Myocyte (in vitro differentiated cells): ENCODE results near the gene RANBP1. TPM values are rescaled to one million over a fixed set of nuclear protein-coding genes. Genes with fewer than 3 reads are reported as not detected.

ENCODE experiments used
- DNase-seq: peaks from one replicate; pipeline ENCODE4 v3.0.0-alpha.2; 2012; ENCODE audit warnings: low read depth
- total RNA-seq: library from RNA; depleted of rRNA; stranded (reverse); fragments of >200 nt; gene quantifications from 2 replicates; pipeline ENCODE4 v1.2.3, GENCODE V29; 2014

RANBP1 gene
- total RNA-seq, 1 donor from 2014 or later, result 239 TPM

DNA sequence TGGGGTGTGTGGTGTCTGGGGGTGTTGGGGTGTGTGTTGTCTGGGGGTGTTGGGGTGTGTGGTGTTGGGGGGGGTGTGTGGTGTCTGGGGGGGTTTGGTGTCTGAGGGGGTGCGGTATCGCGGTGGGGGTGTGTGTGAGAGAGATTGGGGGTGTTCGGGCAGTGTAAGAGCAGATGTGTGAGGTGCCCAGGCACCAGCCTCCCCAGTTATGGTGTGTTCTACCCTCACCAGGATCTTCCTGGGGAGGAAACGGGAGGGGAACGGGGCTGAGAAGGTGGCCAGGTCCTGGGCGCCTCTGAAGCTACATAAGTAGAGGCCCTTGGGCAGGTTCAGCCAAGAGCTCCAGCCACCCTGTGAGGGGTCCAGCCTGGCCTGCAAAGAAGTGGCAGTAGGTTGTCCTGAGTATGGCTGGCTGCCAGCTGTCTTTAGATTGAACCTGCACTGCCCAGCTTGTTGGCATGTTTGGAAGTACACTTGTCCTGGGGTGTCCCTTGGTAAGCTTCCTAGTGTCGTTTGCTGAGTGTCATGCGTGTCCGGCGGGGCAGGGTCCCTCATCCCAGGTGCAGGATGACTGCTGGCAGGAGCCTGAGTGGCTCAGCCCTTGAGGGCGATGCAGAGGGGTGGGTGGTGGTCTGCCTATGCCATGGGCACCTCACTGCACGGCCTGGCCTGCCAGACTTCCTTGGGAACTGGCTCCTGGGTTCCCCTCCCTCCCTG lies 7.6 kb downstream of the RANBP1 start:
- no peak for DNase-seq

DNA sequence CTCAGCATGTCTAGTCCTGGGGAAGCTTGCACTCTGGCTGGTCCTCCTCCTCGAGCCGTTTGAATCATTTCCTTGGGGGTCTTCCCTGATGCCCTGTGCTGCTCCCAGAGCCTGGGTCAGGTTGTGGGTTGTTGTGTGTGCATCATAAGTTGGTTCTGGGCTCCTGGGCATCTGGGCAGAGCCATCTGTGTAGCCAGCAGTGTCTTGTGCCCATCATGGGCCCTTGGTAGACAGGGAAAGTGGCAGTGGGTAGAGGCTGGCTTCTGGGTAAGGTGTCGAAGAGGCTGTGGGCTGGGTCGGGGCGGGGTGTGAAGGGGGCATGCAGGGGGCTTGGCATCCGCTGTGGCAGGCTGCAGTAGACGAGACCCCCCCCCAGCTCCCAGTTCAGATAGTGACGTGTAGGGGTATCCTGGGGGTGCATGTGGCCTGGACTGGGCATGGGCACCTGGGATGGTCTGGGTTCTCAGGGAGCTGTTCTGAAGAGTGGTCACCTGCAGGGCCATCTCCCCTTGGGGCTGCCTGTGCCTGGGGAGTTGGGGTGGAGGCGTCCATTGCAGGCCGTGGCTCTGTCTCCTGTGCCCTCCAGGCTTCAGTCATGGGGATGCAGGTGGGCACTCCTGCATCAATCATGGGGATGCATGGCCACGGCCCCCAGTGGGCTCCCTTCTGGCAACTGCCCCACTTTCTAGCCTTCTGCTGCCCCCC lies 8.3 kb downstream of the RANBP1 start:
- DNase-seq, result no peak

DNA sequence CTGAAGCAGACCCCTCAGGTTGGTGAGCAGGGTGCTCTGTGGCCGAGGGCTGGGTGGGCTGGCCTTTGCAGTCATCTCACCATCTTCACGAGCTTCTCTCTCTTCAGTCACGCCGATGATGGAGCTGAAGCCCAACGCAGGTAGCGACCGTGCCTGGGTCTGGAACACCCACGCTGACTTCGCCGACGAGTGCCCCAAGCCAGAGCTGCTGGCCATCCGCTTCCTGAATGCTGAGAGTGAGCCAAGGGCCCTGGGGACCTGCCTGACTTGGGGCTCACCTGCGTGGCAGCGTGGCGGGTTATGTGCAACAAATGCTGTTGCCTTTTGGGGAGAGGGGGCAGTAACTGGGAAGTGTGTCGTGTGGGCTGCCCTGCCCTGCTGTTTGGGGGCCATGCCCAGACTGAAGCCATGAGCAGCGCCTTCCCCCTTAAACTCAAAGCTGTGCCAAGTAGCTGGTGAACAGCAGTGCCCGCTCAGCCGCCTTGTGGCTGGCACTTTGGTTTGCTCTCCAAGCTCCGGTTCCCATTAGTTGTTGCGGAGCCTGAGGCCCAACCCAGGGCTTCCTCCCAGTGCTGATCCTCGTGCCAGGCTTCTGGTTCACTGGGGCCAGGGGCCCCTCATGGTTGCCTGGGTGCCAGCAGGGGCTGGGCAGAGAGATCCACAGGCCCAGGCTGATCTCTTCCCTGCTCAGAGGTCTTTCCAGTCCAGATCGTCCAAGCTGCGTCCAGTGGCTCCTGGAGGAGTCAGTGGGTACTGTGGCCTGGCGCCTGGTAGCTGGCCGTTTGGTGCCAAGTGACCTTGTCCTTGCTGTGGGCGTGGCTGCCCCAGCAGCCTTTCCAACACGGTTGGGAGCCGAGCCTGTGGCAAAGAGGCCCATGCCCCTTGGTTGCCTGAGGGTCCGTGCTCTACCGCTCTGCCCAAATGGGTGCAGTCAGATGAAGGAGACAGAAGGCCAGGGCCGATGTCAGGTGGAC lies 9.6 kb downstream of the RANBP1 start:
- no peak for DNase-seq

DNA sequence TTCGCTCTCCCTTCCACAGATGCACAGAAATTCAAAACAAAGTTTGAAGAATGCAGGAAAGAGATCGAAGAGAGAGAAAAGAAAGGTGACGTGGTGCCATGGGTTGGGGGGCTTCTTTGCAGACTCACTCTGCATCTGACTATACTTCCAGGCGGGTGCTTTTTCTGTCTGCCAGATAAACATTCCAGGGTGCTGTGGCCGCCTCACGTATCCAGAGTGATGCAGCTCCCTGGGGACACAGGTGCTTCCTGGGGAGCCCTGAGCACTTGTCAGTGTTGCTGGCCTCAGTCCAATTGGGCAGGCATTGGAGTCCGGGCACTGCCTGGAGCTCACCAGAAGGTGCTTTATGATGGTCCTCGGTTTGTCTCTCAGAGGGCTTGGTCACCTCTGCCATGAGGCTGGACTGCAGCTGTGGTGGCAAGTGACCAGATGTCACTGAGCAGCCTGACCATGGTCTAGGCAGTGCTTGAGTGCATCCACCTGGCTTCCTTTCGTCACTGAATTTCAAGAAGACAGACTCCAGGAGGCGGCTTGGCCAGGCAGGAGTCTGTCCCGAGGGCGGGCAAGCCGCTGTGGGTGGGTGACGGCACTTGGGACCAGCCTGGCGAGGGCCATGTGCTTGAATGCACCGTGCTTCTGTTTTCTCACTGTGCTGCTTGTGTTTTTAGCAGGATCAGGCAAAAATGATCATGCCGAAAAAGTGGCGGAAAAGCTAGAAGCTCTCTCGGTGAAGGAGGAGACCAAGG lies 10.6 kb downstream of the RANBP1 start:
- no peak for DNase-seq

DNA sequence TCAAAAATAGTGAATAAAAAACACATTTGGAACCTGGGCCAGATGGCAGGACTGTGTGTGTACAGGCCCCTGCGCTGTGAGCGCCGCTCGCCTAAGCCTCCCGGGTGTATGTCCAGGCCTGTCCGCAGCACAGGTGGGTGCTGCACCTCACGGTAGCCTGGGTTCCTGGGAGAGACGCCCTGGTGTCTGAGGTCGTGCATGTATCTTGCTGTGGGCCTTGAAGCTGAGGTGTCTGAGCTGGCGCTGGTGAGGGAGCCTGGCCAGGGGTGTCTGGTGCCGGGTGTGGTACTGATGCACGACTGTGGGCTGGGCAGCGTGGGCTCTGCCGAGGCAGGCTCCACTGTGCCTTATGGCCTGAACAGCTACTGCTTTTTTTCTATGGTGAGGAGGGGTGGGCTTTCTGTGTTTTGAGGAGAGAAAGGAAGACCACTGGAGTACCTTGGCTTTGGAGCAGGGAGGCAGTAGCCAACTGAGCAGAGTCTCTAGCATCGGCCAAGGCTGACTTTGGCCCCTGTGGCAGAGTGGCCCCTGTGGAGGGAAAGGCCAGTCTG lies 11.5 kb downstream of the RANBP1 start:
- DNase-seq, result no peak

DNA sequence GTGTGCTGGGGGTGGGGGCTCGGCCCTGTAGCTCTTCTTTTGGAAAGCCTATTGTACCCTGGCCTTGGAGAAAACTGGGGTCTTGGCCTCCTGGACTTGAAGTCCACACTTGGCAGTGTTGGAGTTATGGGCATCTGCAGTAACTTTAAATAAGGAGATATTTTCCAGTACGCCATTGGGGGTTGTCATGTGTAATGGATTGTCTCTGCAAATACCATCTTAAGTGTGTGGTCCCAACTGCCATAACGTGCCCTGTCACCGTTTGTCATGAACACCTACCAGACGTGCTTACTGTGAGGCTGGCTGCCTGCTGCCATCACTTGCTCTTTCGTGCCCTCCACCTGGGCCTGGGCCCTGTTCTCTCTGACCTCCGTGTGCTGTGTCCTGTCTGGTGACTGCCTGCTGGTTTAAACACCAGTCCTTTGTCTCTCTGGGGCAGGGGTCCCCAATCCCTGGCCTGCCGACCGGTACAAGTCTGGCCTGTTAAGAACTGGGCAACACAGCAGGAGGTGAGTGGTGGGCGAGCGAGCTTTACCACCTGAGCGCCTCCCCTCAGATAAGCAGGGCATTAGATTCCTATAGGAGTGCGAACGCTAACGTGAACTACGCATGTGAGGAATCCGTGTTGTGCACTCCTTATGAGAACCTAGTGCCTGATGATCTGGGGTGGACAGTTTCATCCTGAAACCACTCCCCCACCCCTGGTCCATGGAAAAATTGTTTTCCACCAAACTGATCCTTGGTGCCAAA lies 12.1 kb downstream of the RANBP1 start:
- no peak for DNase-seq

DNA sequence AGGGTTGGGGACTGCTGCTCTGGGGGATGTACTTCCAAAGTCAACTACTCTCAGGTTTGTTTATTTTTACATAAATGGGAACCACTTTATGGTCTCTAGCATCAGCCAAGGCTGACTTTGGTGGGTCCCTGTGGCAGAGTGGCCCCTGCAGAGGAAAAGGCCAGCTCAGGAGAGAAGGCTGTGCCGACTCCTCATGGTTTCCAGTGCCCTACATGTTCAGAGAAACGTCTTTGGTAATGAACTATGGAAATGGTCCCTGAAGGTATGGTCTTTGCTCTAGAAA lies 12.7 kb downstream of the RANBP1 start:
- no peak for DNase-seq

DNA sequence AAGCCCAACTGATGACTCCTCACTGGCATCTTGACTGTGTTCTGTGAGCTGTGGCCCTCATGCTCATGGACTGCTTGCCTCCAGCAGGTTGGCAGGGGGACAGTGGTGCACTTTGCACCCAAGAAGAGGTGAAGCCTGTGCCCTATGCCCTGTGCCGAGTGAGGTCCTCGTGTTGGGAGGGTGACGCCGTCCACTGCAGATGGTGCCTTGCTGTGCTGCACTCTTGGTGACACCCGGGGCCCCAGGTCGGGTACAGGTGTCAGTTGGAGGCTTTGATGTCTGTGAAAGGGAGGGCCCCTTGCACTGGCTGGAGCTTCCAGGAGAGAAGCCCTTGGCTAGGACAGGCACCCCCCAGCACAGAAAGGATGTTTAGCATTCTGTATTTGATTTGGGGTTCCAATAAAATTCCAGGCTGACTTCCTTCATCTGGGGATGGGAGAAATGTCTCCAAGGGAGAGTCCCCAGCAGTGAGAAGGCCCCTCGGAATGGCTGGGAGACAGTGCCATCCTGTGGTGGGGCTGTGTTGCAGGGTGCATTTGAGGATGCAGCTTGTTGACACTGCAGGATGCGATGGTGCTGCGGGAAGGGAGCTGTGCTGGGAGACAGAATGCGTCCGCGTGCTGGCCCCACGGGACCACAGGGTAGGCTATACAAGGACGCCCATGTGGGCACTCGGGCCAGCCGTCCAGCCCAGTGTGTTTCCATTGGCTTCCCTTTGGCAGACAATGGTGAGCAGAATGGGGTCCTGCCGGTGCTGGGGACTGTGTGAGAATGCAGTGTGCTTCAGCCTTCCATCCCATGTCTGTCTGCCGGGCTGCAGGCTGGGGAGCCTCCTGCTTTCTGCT lies 13.2 kb downstream of the RANBP1 start:
- peak; percentile 59 for DNase-seq

DNA sequence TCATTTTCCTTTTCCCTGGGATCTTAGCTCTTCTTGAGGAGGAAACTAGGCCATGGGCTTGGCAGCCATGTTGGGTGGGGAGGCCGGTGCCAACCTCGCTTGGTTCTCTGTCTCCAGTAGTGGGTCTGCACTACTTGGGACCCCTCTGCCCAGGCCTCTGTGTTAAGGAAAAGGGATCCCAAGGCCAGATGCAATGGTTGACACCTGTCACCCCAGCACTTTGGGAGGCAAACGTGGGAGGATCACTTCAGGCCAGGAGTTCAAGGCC lies 13.8 kb downstream of the RANBP1 start:
- DNase-seq, result no peak

DNA sequence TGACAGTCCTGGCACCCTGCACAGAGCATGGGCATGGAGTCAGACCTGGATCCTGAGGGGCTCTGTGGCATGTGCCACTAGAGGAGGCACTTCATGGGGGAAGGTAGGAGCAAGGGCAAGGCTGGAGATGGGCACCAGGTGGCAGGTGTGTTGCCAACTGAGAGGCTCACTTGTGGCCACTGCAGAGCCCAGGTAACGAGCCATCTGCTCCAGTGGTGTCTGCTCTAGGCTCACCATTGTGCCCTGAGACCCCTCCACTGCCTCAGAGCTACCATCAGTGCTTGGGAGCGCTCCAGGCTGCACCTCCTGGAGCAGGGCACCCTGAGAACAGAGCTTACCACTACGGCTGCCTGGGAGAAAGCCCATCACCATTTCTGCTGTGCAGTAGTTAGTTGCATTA lies 14.4 kb downstream of the RANBP1 start:
- no peak for DNase-seq

DNA sequence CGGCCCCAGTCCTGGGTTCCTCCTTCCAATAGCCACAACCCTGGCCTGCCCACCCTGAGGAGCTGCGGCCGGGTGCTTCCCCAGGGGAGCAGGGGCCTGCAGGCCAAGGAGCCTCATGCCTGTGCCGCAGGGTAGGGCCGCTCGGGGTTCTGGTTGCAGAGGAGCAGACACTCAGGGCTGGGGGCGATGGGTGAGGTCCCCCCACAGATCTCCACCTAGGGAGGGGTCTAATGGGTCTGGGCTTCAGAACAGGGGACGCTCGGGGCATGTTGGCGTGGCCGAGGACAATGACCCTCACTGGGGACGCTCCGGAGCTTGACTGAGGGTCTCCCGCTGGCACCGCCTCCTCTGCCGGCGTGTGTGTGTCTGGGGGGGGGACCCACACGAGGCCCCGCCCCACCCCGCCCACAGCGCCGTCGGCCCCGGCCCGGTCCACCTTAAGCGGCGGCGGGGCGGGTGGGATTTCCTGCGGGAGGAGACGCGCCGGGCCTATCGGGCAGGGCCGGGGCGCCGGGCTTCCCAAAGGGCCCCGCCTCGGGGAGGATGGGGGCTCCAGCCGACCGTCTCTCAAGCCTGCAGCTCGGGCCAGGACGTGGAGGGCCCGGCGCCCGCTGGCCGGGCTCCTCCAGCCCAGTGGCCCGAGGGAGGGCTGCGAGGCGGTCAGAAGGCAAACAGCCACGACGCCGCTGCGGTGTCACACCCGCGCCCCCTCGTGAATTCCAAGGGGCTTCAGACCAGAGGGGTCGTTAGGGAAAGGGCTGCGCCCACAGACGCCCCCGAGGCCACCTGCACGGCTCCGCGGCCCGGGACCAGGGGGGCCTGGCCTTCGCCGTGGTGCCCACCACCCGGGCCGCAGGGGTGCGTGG lies 15.1 kb downstream of the RANBP1 start:
- DNase-seq, result peak; percentile 82

DNA sequence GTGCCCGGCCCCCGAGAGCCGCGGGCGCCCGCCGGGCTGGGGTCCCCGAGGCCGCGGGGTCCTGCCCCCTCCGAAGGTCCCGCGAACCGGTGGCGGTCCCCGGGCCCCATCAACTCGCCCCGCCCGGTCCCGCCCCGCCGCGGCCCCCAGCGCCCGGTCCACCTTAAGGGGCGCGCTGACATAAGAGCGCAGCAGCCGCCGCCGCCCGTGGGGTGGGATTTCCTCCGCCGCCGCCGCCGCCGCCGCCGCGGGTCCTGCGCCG lies 15.6 kb downstream of the RANBP1 start, which contains the start of gene ZDHHC8:
Gene ZDHHC8 (plus strand): TSS at position 208 of the 262 bp plus-strand sequence. CDS start 144 bp downstream, outside the sequence.
- DNase-seq, result peak; percentile 26

DNA sequence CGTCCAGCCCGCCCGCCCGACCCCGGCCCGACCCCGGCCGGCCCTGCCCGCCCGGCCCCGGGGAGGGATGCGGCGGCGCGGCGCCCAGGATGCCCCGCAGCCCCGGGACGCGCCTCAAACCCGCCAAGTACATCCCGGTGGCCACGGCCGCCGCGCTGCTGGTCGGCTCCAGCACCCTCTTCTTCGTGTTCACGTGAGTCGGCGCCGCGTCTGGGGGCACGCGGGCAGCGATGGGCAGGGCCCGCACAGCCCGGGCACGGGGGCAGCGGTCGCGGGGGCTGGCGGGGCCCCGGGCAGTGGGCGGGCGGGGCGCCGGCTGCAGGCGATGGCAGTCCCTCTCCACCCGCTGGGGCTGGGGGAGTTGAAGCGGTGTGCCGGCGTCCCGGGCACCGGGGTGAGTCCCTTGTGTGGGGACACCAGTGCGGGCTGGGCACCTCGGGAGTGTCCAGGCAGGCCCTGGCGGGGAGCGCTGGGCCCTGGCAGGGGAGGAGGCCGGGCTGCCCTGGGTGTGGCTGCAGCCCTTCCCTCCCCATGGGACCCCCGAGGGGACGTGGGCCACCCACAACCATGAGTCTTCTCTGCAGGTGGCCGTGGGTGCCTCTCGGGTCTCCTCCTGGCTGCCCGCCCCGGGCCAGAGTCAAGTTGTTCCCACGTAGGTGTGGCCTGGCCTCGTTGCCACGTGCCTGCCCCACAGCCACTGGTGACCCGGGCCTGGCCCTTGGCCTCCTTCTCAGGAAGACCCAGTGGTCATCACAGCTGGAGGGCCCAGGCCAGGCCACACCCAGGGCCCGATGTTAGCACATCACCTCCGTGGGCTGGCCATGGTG lies 16.2 kb downstream of the RANBP1 start:
- DNase-seq, result no peak

DNA sequence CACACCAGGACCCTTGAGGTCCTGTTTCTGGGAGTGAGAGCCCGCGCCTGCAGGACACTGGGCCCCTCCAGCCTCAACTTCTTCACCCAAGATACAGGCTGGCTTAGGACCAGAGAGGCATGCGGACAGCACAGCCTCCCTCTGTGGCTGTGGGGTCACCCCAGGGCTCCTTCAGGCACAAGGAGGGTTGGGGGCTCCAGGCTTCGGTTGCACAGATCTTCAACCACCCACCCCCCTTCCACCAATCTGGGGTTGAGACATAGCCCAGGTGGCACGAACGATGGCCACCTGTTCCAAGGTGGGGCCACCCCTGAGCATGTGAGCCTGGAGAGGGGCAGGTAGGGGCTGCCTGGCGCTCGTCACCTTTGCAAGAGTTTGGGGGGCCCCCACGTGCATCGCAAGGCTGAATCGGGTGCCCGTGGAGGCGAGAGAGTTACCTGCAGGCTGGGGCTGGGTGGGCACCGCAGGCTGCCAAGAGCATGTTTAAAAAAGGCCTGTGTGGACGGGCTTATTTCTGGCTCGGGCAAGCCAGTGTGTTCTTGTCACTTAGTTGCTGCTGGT lies 16.9 kb downstream of the RANBP1 start:
- DNase-seq, result no peak

DNA sequence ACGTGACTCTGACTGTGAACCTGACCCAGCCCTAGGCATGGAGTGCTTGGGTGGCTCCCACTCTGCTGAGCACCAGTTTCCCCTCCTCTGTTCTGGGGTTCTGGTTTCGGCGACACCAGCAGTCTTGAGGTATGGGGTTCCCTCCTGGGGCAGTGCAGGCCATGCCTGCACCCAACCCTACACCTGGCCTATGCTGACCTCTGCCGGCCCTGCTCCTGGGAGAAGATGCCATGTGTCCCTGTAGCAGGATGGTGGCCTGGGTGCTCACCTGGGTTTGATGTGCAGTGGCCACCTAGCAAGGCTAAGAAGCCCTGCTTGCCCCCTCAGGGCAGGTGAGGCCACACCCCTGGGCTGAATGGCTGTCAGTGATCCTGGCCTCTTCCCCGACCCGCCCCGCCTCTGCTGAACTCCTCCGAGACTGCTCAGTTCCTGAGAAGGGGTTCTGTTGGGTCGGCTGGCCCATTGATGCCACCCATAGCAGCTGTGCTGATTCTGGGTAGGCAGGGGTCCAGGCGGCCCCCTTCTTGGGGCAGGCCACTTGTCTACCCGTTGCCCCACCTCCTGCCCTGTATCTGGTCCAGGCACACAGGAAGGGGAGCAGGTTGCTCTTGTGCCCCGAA lies 18.1 kb downstream of the RANBP1 start:
- no peak for DNase-seq

DNA sequence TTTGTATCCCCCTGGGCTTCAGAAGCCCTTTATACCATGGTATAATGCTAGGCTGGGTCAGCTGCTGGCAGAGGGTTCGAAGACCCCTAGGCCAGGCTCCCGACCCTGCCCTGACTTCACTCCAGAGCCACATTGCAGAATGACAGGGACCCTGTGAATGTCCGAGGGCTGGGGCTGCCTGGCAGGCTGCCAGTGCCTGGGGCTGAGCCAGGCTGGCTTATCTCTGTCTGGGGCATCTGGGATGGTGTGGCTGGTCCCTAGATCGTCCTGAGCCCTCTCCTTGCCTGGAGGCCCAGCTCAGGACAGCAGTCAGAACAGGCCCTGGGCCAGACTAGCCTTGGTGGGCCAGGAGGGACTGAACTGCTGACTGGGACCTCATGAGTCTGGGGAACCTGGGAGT lies 19.4 kb downstream of the RANBP1 start:
- no peak for DNase-seq
